Esophagus muscularis mucosa (tissue), 4 donors: ENCODE results near the gene ARID4B.

Experiments
- EP300 ChIP-seq: sonication (generic); formaldehyde crosslinking; IDR thresholded peaks from one replicate; pipeline ENCODE4 v1.6.1; 2017; ENCODE audit warnings: antibody characterized with exemption
- POLR2A ChIP-seq: fragments of 450-650 bp; IDR thresholded peaks from one replicate; pipeline ENCODE4 v1.6.1; 2017; ENCODE audit warnings: antibody characterized with exemption, moderate library complexity, mild to moderate bottlenecking, low read depth
- POLR2AphosphoS5 ChIP-seq, 2 donors: sonication (generic); formaldehyde crosslinking; IDR thresholded peaks; one replicate each; pipeline ENCODE4 v1.6.1; 2017; ENCODE audit warnings: antibody characterized with exemption in 2 of 2
- TF ChIP-seq, protein P1 (sequence below), 3 experiments: fragments of 200-600 bp in 2 of 3; fragments of 450-650 bp in 1 of 3; sonication (generic) in 2 of 3; IDR thresholded peaks; one replicate each; pipeline ENCODE4 v1.5.1; 2017 to 2019; ENCODE audit warnings: antibody characterized with exemption in 3 of 3, mild to moderate bottlenecking in 2 of 3, moderate library complexity in 1 of 3

DNA sequence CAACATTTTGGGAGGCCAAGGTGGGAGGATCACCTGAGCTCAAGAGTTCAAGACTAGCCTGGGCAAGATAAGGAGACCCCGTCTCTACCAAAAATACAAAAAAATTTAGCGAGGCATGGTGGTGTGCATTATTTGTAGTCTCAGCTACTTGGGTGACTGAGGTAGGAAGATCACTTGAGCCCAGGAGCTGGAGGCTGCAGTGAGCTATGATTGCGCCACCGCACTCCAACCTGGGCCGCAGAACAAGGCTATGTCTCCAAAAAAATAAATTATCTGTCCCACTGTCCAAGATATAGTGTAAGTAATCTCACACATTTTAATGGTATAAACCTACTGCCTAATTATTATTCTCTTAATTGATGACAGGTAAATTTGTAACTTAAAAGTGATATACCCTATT, 12.8 kb downstream of the ARID4B start:
- TF ChIP-seq POLR2A (no peak), EP300 (no peak), POLR2AphosphoS5 (IDR thresholded peaks at IDR 0.05) (no peak)
- TF ChIP-seq, protein P1, sequence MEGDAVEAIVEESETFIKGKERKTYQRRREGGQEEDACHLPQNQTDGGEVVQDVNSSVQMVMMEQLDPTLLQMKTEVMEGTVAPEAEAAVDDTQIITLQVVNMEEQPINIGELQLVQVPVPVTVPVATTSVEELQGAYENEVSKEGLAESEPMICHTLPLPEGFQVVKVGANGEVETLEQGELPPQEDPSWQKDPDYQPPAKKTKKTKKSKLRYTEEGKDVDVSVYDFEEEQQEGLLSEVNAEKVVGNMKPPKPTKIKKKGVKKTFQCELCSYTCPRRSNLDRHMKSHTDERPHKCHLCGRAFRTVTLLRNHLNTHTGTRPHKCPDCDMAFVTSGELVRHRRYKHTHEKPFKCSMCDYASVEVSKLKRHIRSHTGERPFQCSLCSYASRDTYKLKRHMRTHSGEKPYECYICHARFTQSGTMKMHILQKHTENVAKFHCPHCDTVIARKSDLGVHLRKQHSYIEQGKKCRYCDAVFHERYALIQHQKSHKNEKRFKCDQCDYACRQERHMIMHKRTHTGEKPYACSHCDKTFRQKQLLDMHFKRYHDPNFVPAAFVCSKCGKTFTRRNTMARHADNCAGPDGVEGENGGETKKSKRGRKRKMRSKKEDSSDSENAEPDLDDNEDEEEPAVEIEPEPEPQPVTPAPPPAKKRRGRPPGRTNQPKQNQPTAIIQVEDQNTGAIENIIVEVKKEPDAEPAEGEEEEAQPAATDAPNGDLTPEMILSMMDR (IDR thresholded peaks at IDR 0.05) = no peak
